Measurements from ENCODE around the gene NOM1.
A peak's percentile ranks its signal among the peaks of the same experiment; 100 is the strongest.
"Not testable (repeated sequence)": the region's sequence is repeated elsewhere in the genome, so short reads cannot be mapped to it uniquely, and the experiment has no call there.

NOM1 gene, protein sequence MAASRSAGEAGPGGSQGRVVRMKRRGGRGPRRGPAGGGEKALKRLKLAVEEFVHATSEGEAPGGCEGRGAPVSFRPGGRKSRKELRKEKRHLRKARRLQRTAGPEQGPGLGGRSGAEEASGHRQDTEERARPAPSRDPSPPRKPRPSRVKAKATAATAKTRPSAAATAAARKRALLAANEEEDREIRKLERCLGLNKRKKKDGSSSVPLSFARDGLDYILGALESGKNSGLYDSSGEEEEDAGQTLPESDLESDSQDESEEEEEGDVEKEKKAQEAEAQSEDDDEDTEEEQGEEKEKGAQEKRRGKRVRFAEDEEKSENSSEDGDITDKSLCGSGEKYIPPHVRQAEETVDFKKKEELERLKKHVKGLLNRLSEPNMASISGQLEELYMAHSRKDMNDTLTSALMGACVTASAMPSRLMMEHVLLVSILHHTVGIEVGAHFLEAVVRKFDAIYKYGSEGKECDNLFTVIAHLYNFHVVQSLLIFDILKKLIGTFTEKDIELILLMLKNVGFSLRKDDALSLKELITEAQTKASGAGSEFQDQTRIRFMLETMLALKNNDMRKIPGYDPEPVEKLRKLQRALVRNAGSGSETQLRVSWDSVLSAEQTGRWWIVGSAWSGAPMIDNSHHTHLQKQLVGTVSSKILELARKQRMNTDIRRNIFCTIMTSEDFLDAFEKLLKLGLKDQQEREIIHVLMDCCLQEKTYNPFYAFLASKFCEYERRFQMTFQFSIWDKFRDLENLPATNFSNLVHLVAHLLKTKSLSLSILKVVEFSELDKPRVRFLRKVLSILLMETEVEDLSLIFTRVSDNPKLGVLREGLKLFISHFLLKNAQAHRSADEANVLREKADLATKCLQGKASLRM

GRCh38 chr7:156949541-156950380, at the start of gene NOM1:
TSS of gene NOM1 (plus strand) at chr7:156949712. CDS start at chr7:156949738, 26 bp downstream.
- peak; percentile 92 for DNase-seq (ENCODE audit: low spot score)

DNA sequence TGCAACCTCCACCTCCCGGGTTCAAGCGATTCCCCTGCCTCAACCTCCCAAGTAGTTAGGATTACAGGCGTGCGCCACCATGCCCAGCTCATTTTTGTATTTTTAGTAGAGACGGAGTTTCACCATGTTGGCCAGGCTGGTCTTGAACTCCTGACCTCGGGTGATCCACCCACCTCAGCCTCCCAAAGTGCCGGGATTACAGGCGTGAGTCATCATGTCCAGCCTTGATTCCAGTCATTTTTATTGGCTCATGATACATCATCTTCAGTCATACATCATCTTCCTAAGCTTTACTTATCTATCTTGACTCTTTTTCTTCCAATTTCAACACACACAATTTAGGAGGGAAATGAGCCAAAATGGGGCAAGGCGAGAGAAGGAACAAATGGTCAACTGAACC, 49.4 kb upstream of the NOM1 start:
- DNase-seq (ENCODE audit: low spot score), result not testable (repeated sequence)

- no peak for DNase-seq (ENCODE audit: low spot score)
These were observed 46.1 kb upstream of the NOM1 start for GRCh38 chr7:156903232-156903909.

GRCh38 chr7:156906200-156906649, 43.3 kb upstream of the NOM1 start:
- DNase-seq (ENCODE audit: low spot score), result no peak

DNA sequence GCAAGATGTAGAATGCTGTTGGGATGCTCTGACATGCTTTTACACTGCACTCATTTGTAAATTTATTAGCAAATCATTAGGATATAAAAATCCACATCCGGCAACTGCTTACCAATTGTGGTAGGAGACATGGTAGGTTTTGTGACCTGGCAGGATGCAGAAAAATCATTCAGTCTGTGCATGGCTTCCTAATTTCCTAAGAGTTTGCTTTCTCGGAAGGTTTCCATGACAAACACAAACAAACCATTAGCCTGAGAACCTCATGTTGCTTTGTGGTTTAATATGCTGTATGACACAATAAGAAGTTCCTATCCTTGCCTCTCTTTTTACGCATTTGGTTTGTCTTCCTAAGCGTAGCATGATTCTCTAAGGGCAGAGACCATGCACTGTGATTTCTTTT, 41.9 kb upstream of the NOM1 start:
- no peak for DNase-seq (ENCODE audit: low spot score)

DNA sequence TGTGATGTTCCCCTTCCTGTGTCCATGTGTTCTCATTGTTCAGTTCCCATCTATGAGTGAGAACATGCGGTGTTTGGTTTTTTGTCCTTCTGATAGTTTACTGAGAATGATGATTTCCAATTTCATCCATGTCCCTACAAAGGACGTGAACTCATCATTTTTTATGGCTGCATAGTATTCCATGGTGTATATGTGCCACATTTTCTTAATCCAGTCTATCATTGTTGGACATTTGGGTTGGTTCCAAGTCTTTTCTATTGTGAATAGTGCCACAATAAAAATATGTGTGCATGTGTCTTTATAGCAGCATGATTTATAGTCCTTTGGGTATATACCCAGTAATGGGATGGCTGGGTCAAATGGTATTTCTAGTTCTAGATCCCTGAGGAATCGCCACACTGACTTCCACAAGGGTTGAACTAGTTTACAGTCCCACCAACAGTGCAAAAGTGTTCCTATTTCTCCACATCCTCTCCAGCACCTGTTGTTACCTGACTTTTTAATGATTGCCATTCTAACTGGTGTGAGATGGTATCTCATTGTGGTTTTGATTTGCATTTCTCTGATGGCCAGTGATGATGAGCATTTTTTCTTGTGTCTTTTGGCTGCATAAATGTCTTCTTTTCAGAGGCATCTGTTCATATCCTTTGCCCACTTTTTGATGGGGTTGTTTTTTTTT, 39.8 kb upstream of the NOM1 start:
- DNase-seq (ENCODE audit: low spot score), result not testable (repeated sequence)

DNA sequence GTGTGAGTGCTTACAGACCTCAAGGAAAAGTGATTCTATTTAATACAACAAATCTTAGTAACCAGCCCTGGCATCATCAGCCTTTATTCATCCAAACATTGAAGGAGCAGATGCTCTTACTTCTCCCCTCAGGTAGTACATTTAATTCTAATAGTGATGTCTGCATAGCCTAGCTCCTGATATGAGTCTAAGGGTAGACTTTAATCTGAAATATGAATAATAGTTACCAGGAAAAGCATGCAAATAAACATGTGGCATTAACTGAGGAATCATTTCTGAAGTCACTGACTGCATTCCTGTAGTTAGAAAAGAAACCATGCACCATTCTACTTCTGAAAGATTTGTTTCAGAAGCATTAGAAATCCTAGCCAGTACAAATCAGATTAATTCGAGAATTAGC, 30.9 kb upstream of the NOM1 start:
- DNase-seq (ENCODE audit: low spot score), result no peak

DNA sequence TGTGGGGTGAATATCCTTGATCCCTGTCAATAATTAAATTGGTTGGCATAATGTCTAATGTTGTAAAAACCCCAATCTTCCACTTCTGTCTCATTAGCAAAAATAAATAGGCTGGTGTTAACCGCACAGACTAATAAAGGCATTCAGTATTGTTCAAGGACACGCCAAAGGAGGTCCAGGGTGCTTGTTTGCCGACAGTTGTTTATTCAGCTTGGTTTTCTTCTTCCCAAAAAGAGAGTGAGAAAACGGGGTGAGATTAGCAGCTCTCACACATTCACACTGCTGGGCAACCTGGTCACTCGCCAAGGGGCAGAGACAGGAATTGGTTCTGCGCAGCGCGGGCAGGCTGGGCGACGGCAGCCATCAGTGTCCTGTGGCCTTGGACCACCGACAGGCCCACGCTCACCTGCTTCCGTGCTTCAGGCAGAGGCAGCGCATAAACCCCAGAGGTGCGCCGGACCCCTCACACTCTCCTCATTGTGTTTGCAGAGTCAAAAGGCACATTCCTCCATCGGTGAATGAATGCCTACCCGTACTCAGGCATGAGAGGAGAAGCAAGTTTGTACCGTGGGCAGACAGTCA, 30.3 kb upstream of the NOM1 start:
- DNase-seq (ENCODE audit: low spot score), result no peak

DNA sequence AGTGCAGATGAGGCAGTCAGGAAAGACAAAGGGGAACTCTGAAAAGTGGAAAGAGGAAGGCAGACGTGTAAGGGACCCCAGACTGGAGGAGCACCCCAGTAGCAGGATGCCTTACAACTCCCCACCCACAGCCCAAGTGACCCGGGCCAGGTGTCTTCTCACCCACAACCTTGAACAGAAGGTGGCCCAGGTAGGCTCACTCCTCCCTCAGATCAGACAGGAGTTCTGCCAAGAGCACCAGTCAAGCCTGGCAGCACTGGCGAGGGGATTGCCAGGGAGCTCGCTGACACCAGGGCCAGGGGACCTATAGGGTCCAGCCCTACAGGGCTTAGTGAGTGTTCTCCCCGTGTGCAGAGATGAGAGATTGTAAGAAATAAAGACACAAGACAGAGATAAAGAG, 29.4 kb upstream of the NOM1 start:
- DNase-seq (ENCODE audit: low spot score), result no peak

DNA sequence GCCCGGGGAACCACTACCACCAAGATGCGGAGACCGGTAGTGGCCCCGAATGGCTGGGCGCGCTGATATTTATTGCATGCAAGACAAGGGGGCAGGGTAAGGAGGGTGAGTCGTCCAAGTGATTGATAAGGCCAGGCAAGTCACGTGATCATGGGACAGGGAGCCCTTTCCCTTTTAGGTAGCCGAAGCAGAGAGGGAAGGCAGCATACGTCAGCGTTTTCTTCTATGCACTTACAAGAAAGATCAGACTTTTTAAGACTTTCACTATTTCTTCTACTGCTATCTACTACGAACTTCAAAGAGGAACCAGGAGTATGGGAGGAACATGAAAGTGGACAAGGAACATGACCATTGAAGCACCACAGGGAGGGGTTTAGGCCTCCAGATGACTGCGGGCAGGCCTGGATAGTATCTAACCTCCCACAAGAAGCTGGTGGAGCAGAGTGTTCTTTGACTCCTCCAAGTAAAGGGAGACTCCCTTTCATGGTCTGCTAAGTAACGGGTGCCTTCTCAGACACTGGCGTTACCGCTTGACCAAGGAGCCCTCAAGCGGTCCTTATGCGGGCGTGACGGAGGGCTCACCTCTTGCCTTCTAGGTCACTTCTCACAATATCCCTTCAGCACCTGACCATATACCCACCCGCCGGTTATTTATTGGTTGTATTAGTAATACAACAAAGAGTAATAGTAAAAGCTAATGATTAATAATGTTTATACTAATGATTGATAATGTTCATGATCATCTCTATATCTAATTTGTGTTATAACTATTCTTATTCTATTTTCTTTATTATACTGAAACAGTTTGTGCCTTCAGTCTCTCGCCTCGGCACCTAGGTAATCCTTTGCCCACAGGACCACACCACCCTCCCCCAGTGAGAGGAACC, 28.8 kb upstream of the NOM1 start:
- DNase-seq (ENCODE audit: low spot score), result not testable (repeated sequence)

GRCh38 chr7:156922304-156922703, 27.2 kb upstream of the NOM1 start:
- DNase-seq (ENCODE audit: low spot score), result not testable (repeated sequence)

- DNase-seq (ENCODE audit: low spot score), result not testable (repeated sequence)
These were observed 23.7 kb upstream of the NOM1 start for GRCh38 chr7:156925821-156926220.

DNA sequence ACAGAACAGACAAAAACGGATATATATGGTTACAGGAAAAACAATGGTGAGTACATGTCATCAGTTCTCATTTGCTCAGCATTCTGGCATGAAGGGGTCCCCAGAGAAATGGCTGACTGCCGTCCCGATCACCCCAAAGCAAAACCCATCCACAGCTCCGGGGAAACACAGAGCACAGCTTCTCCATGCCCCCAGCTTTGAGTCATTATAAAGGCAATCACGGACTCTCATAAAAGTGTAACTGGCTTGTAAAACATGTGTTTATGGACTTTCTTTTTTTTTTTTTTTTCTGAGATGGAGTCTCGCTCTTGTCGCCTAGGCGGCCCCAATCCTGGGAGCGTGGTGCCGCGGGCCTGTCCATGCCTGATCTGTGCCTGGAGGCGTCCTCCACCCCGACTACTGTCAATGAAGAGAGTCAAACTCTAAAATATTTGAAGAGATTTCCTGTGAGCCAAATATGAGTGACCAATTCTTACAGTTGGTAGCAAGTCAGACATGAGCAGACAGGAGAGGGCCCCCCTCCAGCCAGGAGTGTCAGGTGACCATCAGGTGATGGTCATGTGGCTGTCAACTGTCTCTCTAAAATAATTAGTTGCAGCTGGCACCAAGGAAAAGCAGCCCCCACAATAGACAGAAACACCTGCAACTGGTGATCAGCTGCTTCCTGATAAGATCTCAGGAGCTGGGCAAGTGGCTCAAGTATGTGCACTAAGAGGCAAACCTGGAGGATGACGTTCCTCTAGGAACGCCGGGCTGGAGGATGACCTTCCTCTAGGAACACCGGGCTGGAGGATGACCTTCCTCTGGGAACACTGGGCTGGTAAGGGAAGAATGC, 21.7 kb upstream of the NOM1 start:
- DNase-seq (ENCODE audit: low spot score), result no peak

DNA sequence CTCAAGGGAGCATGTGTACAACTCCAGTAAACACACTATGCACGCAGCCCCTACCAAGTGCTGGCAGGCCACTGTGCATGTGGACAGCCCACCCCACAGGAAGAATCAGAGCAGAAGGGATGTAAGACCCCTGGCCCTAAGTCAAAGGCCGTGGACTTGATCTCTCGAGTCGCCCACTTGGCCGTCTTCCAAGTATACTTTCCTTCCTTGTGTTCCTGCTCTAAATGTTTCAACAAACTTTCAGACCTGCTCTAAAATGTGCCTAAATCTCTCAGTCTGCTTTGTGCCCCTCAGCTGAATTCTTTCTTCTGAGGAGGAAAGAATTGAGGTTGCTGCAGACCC, 21.1 kb upstream of the NOM1 start:
- no peak for DNase-seq (ENCODE audit: low spot score)

GRCh38 chr7:156929789-156930539, 19.5 kb upstream of the NOM1 start:
- no peak for DNase-seq (ENCODE audit: low spot score)

- DNase-seq (ENCODE audit: low spot score), result no peak
These were observed 17.5 kb upstream of the NOM1 start for GRCh38 chr7:156932006-156932405.

- no peak for DNase-seq (ENCODE audit: low spot score)
These were observed 14.3 kb upstream of the NOM1 start for GRCh38 chr7:156935250-156935649.

- not testable (repeated sequence) for DNase-seq (ENCODE audit: low spot score)
These were observed 12.7 kb upstream of the NOM1 start for GRCh38 chr7:156936766-156937165.

Data from hematopoietic multipotent progenitor cell treated with erythropoietin and hydrocortisone succinate and interleukin-3 and kit ligand, for 17 days (in vitro differentiated cells).